SJCRH30 (cell line): ENCODE measurements around the gene OR4C5. TPM values are rescaled to one million over a fixed set of nuclear protein-coding genes. Genes with fewer than 3 reads are reported as not detected.
"Not testable (repeated sequence)": the region's sequence is repeated elsewhere in the genome, so short reads cannot be mapped to it uniquely, and the experiment has no call there.

Experiments used
- DNase-seq, 2 experiments: peaks; one replicate each; pipeline ENCODE4 v3.0.0-alpha.2; 2015 to 2020
- H3K27ac ChIP-seq: fragments of 250-450 bp; sonication (Bioruptor Pico); 2 replicates; pipeline ENCODE4 v1.5.1; 2020; ENCODE audit warnings: mild to moderate bottlenecking, moderate library complexity
- H3K27me3 ChIP-seq: fragments of 250-450 bp; sonication (Bioruptor Pico); 2 replicates; pipeline ENCODE4 v1.5.1; 2020; ENCODE audit warnings: mild to moderate bottlenecking, moderate library complexity
- H3K36me3 ChIP-seq: fragments of 250-450 bp; sonication (Bioruptor Pico); 2 replicates; pipeline ENCODE4 v1.5.1; 2020; ENCODE audit warnings: mild to moderate bottlenecking, moderate library complexity
- H3K4me1 ChIP-seq: fragments of 250-450 bp; sonication (Bioruptor Pico); 2 replicates; pipeline ENCODE4 v1.5.1; 2020; ENCODE audit warnings: mild to moderate bottlenecking, moderate library complexity
- H3K4me3 ChIP-seq: fragments of 250-450 bp; sonication (Bioruptor Pico); 2 replicates; pipeline ENCODE4 v1.5.1; 2020; ENCODE audit warnings: mild to moderate bottlenecking, moderate library complexity
- H3K9me3 ChIP-seq: fragments of 250-450 bp; sonication (Bioruptor Pico); replicated peaks from 2 replicates; pipeline ENCODE4 v1.5.1; 2020; ENCODE audit warnings: mild to moderate bottlenecking, moderate library complexity
- total RNA-seq: library from RNA; depleted of rRNA; stranded (reverse); fragments of >200 nt; shearing (Covaris generic); gene quantifications from 2 replicates; pipeline ENCODE4 v1.2.3, GENCODE V29; 2014; rRNA removed

The OR4C5 gene
- not detected in 2 replicates for total RNA-seq

DNA sequence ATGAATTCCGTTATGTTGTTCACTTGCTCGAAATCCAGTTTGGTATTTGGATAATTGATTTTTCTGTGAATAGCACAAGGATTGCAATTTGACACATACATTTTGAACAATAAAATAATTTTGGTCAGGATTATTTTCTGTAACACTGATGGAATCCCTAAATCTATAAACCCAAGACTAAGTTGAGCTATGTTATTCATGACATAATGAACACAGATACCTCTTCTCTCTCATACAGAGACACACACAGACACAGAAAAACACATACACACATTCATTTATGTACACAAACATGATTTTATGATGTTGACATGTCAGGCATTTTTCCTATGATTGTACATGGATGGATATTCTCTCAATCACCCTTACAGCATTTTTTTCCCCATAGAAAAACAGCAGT, at the start of gene OR4C5:
Gene OR4C5, minus strand, starts transcription at position 101 of the 400 bp plus-strand sequence. Its CDS starts 0 bp downstream, at position 101.
- Histone ChIP-seq H3K4me1 (no peaks in the 10 kb centered on the region), H3K9me3 (no peaks in the 10 kb centered on the region), H3K27ac (no peak within 1 kb of the TSS), H3K36me3 (no peaks in the 10 kb centered on the region), H3K27me3 (no peaks in the 10 kb centered on the region), H3K4me3 (no peak within 1 kb of the TSS)
- no peak for DNase-seq

DNA sequence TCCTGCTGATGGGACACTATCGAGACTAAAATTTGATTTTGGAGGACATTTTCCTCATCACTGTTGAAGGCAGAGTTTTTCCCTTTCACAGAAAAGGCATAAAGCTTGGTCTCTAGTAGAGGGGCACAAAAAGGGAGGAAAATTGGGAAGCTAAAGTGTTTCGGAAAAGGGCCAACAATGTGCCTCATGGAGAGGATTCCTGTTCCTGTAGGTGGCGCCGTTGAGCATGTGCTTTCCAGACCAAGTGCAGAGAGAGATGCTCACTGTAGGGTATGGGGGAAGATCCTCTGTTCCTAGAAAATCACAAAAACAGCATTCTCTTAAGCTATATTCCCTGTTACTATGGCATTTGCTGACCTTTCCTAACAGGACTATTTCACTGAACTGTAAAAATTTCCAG, 18.4 kb upstream of the OR4C5 start:
- Histone ChIP-seq H3K9me3 (no peaks in the 10 kb centered on the region), H3K27ac (no peak overlapping the region), H3K36me3 (no peaks in the 10 kb centered on the region), H3K4me3 (no peak overlapping the region), H3K27me3 (no peaks in the 10 kb centered on the region), H3K4me1 (no peaks in the 10 kb centered on the region)
- peak; percentile 13 to 41 for DNase-seq

DNA sequence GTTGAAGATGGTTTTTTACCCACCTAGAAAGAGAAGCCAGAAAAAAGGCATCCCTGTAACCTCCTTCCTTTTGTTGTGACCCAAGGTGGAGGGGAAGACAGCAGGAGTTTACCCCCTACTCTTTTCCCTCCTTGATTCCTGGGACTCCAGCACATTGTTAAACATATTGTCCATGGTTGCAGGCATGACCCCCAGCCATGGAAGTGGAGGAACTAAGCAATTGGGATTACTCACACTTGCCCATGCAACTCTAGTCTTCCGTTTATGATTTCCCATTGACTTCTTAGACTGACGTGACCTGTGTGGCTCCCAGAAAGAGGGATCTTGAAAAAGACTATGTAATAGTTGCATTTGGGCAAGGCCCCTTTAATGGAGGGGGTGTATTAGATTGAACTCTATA, 17.9 kb upstream of the OR4C5 start:
- H3K9me3 ChIP-seq, H3K36me3 ChIP-seq, H3K4me3 ChIP-seq, H3K27me3 ChIP-seq, H3K4me1 ChIP-seq, DNase-seq, H3K27ac ChIP-seq: not testable (repeated sequence)

DNA sequence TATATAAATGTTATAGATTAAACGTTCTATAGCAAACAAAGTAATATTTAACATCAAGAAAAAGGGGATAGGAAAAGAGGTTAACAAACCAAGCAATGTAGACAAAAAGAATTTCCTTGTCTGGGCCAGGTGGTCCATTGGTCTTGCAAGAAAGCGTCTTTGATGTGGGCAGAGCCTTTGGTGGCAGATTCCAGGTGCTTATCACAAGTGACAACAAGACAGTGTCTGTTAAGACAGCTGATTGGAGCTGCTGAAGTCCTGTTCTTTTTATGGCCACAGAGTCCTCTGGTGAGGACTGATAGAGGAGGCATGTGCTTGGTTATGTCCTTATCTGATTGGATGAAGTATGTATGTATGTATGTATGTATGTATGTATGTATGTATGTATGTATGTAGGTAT, 5.0 kb downstream of the OR4C5 start:
- H3K4me1 ChIP-seq, H3K36me3 ChIP-seq, H3K9me3 ChIP-seq, DNase-seq, H3K27ac ChIP-seq, H3K27me3 ChIP-seq, H3K4me3 ChIP-seq: not testable (repeated sequence)

DNA sequence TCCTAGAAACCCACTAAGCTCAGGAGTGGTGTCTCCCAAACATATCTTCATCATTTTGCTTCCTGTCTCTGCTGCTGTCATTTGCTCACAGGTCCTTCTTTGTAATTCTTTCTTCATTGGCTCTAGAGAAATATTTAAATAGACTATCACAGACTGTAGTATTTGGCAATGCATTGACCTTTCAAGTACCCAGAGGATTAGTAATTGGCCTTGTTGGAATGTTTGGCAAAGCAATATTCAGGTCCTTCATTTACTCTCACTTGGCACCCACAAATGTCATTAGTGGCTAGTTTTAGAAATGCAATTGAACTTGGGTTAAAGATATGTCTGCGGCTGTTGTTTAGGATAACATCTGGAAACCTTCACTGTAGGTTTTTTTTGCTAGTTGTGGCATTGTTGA, 11.6 kb downstream of the OR4C5 start:
- H3K4me1 ChIP-seq, result no peaks in the 10 kb centered on the region

DNA sequence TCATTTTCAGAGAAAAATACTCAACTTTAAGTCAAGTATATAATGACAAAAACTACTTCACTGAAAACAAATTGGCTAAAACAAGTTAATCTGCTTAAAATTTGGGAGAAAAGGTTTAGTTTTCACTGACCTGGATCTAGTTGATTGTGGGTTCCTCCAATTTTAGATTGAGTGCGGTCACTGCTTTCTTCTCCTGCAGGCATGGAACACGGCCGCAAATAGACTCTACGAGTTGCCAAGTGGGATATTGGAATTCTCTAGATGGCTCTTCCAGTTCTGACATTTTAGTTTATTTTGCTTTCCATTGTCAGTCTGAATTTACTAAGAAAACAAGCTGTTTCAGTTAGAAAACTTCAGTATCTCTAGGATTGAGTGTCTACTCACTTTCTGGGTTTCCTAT, 12.3 kb downstream of the OR4C5 start:
- no peak overlapping the region for H3K27ac ChIP-seq
- no peak overlapping the region for H3K4me3 ChIP-seq
- no peak for DNase-seq
- no peaks in the 10 kb centered on the region for H3K4me1 ChIP-seq
- no peaks in the 10 kb centered on the region for H3K36me3 ChIP-seq
- no peaks in the 10 kb centered on the region for H3K27me3 ChIP-seq
- H3K9me3 ChIP-seq, result no peaks in the 10 kb centered on the region

More for the DNA sequence above, 11.6 kb downstream of the OR4C5 start:
- Histone ChIP-seq H3K4me3 (no peak overlapping the region), H3K36me3 (no peaks in the 10 kb centered on the region), H3K27me3 (no peaks in the 10 kb centered on the region), H3K27ac (no peak overlapping the region), H3K9me3 (no peaks in the 10 kb centered on the region)
- no peak for DNase-seq

DNA sequence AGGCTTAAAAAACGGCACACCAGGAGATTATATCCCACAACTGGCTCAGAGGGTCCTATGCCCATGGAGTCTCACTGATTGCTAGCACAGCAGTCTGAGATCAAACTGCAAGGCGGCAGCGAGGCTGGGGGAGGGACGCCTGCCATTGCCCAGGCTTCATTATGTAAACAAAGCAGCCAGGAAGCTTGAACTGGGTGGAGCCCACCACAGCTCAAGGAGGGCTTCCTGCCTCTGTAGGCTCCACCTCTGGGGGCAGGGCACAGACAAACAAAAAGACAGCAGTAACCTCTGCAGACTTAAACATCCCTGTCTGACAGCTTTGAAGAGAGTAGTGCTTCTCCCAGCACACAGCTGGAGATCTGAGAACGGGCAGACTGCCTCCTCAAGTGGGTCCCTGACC, 20.0 kb downstream of the OR4C5 start:
- H3K27ac ChIP-seq, H3K36me3 ChIP-seq, H3K9me3 ChIP-seq, H3K4me3 ChIP-seq, H3K27me3 ChIP-seq, DNase-seq, H3K4me1 ChIP-seq: not testable (repeated sequence)

DNA sequence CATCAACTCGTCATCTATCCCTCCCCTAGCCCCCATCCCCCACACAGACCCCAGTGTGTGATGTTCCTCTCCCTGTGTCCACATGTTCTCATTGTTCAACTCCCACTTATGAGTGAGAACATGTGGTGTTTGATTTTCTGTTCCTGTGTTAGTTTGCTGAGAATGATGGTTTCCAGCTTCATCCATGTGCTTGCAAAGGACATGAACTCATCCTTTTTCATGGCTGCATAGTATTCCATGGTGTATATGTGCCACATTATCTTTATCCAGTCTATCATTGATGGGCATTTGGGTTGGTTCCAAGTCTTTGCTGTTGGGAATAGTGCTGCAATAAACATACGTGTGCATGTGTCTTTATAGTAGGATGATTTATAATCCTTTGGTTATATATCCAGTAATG, 23.8 kb downstream of the OR4C5 start:
- not testable (repeated sequence) for H3K9me3 ChIP-seq, H3K4me1 ChIP-seq, H3K27ac ChIP-seq, DNase-seq, H3K27me3 ChIP-seq, H3K4me3 ChIP-seq, H3K36me3 ChIP-seq

DNA sequence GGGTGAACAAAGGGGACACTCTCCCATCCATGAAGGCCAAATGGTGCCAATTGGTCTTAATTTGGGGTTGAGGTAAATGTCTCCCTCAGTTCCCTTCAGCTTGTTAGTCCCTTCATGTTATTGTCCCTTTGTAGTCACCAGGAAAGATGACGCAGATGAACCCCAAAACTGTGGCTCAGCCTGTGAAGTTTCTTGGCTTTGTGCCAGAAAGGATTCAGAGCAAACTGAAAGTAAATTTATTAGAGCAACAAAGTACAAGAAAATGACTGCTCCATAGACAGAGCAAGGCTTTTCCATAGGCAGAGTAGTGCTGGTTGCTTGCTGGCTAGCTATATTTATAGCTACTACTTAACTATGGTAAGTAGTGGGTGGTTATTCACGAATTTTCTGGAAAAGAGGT, 24.8 kb downstream of the OR4C5 start:
- no peaks in the 10 kb centered on the region for H3K36me3 ChIP-seq
- H3K4me1 ChIP-seq, result no peaks in the 10 kb centered on the region
- no peak overlapping the region for H3K4me3 ChIP-seq
- no peaks in the 10 kb centered on the region for H3K9me3 ChIP-seq
- no peak for DNase-seq
- H3K27me3 ChIP-seq, result no peaks in the 10 kb centered on the region
- no peak overlapping the region for H3K27ac ChIP-seq

DNA sequence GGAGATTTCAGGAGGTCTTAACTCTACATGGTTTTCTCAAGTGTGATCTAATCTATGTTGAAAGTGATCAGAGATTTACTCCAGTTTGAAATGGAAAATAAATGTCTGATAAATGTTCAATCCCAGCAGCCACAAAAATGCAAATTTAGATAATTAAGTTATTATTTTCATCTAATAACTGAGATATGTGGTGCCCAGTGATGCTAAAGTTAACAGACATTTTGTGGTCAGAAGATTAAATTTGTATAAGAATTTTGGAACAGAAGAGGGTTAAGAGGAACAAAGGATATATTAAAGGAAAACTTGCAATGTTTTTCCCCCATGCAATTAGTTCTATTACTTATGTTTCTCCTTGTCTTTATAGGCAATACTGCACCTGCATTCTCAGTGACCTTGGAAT, 41.6 kb downstream of the OR4C5 start, which contains the start of gene OR4C3:
Gene OR4C3, plus strand, starts transcription at position 301 of the 400 bp plus-strand sequence. CDS start 102 bp downstream, outside the sequence.
- not testable (repeated sequence) for DNase-seq, H3K9me3 ChIP-seq

DNA sequence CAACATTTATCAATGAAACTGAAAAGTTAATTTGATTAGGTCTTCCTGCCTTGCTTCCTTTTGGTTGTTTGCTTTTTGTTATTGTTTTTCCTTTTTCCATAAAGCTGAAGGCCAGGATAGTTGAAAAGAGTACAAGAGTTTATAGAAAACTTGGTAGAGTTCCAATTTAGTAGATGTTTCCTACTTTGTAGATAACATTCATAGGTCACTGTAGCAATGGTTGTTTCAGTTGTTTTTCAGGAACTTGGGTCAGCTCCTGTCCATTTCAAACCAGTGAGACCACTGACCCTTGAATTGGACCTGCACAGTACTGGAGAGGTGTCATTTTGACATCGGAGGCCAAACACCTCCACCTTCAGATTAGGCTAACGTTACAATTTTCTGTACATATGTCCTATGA, 46.5 kb downstream of the OR4C5 start:
- not testable (repeated sequence) for H3K4me3 ChIP-seq, H3K27ac ChIP-seq, H3K9me3 ChIP-seq, H3K36me3 ChIP-seq, DNase-seq, H3K4me1 ChIP-seq, H3K27me3 ChIP-seq

More for the DNA sequence above, 41.6 kb downstream of the OR4C5 start, which contains the start of gene OR4C3:
- H3K4me3 ChIP-seq, H3K4me1 ChIP-seq, H3K27ac ChIP-seq, H3K27me3 ChIP-seq, H3K36me3 ChIP-seq: not testable (repeated sequence)

Other genes with a start within 250 kb of the OR4C5 start
- gene OR4B1, start 149.7 kb downstream of the OR4C5 start, total RNA-seq, result not detected in 2 replicates
- gene OR4X2, start 121.4 kb downstream of the OR4C5 start, total RNA-seq, result not detected in 2 replicates
- gene OR4X1, start 102.6 kb downstream of the OR4C5 start, total RNA-seq, result not detected in 2 replicates
- not detected in 2 replicates for gene OR4S1, start 60.2 kb downstream of the OR4C5 start, total RNA-seq
- gene OR4C3, start 41.5 kb downstream of the OR4C5 start, total RNA-seq, result not detected in 2 replicates
- gene OR4A47, start 122.3 kb upstream of the OR4C5 start, total RNA-seq, result not detected in 2 replicates